HG02588 (cell line): ENCODE measurements around the gene GAPDH.
"Not testable (repeated sequence)": the region's sequence is repeated elsewhere in the genome, so short reads cannot be mapped to it uniquely, and the experiment has no call there.

Experiments used
- ATAC-seq: cut with Tn5 transposase; IDR thresholded peaks from one replicate; pipeline ENCODE4 v1.9.1; 2021; ENCODE audit warnings: mild to moderate bottlenecking, moderate library complexity; ENCODE audit not compliant: unreplicated experiment

Gene GAPDH

GRCh38 chr12:6558014-6558760, 23.9 kb downstream of the GAPDH start:
- ATAC-seq: not testable (repeated sequence)

- no peak for ATAC-seq
Measured at GRCh38 chr12:6559500-6559899, 25.2 kb downstream of the GAPDH start.

GRCh38 chr12:6560501-6561205, 26.3 kb downstream of the GAPDH start:
- no peak for ATAC-seq

GRCh38 chr12:6562881-6563280, 28.6 kb downstream of the GAPDH start:
- no peak for ATAC-seq

GRCh38 chr12:6563448-6564050, 29.2 kb downstream of the GAPDH start:
- no peak for ATAC-seq

- no peak for ATAC-seq
Measured at GRCh38 chr12:6567112-6567670, 32.9 kb downstream of the GAPDH start.

- ATAC-seq: no peak
Measured at GRCh38 chr12:6569312-6569711, 35.0 kb downstream of the GAPDH start.

- ATAC-seq: no peak
Measured at GRCh38 chr12:6569786-6570185, 35.5 kb downstream of the GAPDH start.

GRCh38 chr12:6570264-6570887, 36.1 kb downstream of the GAPDH start:
- no peak for ATAC-seq

GRCh38 chr12:6573001-6573400, 38.7 kb downstream of the GAPDH start:
- ATAC-seq: no peak

GRCh38 chr12:6574576-6575295, 40.4 kb downstream of the GAPDH start:
- no peak for ATAC-seq

GRCh38 chr12:6575648-6576047, 41.3 kb downstream of the GAPDH start:
- ATAC-seq: no peak

GRCh38 chr12:6582196-6582595, 47.9 kb downstream of the GAPDH start:
- ATAC-seq: no peak

GRCh38 chr12:6582959-6583358, 48.6 kb downstream of the GAPDH start:
- no peak for ATAC-seq

- no peak for ATAC-seq
Measured at GRCh38 chr12:6584293-6584692, 50.0 kb downstream of the GAPDH start.

- not testable (repeated sequence) for ATAC-seq
Measured at GRCh38 chr12:6586569-6586968, 52.3 kb downstream of the GAPDH start.
